GM12878 (cell line): Measurements from ENCODE around the gene RUVBL2.
"Not testable (repeated sequence)": the region's sequence is repeated elsewhere in the genome, so short reads cannot be mapped to it uniquely, and the experiment has no call there.

Source experiments
- CHD2 ChIP-seq: IDR thresholded peaks from 2 replicates; pipeline ENCODE4 v1.6.1; 2011; ENCODE audit warnings: low read depth, low read length, improper control_type of control experiment, borderline replicate concordance
- CTCF ChIP-seq, 3 experiments: IDR thresholded peaks in 2 of 3; conservative IDR thresholded peaks in 1 of 3; 2 replicates each; pipeline ENCODE4 v1.5.1; 2011; ENCODE audit warnings: low read depth in 3 of 3, low read length in 3 of 3, mild to moderate bottlenecking in 3 of 3, control low read depth in 2 of 3, moderate library complexity in 2 of 3, inconsistent platforms in 1 of 3, mixed read lengths in 1 of 3; ENCODE audit not compliant: control insufficient read depth in 2 of 3, insufficient read depth in 1 of 3; ENCODE audit errors: extremely low read depth in 1 of 3
- EGR1 ChIP-seq, 2 experiments: IDR thresholded peaks; 1 replicate in 1 of 2; 2 replicates in 1 of 2; pipeline ENCODE4 v1.6.1; 2011 to 2012; ENCODE audit warnings: low read depth in 2 of 2, low read length in 2 of 2, borderline replicate concordance in 1 of 2, mild to moderate bottlenecking in 1 of 2, moderate library complexity in 1 of 2
- EZH2 ChIP-seq: IDR thresholded peaks from 2 replicates; pipeline ENCODE4 v1.6.1; 2012; ENCODE audit warnings: low read depth, mild to moderate bottlenecking, control low read depth, inconsistent platforms, low read length, borderline replicate concordance; ENCODE audit not compliant: control insufficient read depth
- ZNF592 ChIP-seq: fragments of 450-650 bp; IDR thresholded peaks from 2 replicates; pipeline ENCODE4 v1.6.1; 2017; ENCODE audit warnings: mild to moderate bottlenecking, moderate library complexity

DNA sequence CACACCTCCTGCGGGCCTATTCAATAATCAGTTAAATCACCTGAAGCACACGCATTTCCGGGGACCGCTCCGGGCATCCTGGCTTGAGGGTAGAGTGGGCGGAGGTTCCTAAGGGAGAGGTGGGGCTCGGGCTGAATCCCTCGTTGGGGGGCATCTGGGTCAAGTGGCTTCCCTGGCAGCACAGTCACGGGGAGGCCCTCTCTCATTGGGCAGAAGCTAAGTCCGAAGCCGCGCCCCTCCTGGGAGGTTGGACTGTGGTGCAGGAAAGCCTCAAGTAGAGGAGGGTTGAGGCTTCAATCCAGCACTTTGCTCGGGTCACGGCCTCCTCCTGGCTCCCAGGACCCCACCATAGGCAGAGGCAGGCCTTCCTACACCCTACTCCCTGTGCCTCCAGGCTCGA, 49.9 kb downstream of the RUVBL2 start, which contains the start of gene CGB5:
- TF ChIP-seq CTCF (IDR thresholded peaks at IDR 0.05 in 2 of 3, conservative IDR thresholded peaks at IDR 0.05 in 1 of 3; ENCODE audit: control insufficient read depth in 2 of 3, extremely low read depth in 1 of 3, insufficient read depth in 1 of 3, low read depth in 3 of 3, low read length in 3 of 3); EGR1 (IDR thresholded peaks at IDR 0.05; ENCODE audit: borderline replicate concordance in 1 of 2, low read depth in 2 of 2, low read length in 2 of 2); EZH2; ZNF592; CHD2: not testable (repeated sequence)
